CD14-positive monocyte (primary cell): ENCODE measurements around the gene FAM163B. TPM values are rescaled to one million over a fixed set of nuclear protein-coding genes. Genes with fewer than 3 reads are reported as not detected.

Experiments used
- DNase-seq, 3 donors: peaks; one replicate each; pipeline ENCODE4 v3.0.0-alpha.2; 2011 to 2022
- H2AFZ ChIP-seq: 2 replicates; pipeline ENCODE4 v1.6.0; 2012; ENCODE audit warnings: mild to moderate bottlenecking, low read depth, low read length, inconsistent platforms; ENCODE audit not compliant: insufficient read depth, poor library complexity, severe bottlenecking
- H3K27ac ChIP-seq, 2 donors: 1 replicate in 1 of 2; 2 replicates in 1 of 2; pipeline ENCODE4 v1.5.1; 2012 to 2013; ENCODE audit warnings: low read length in 2 of 2, control low read depth in 1 of 2, inconsistent platforms in 1 of 2, low read depth in 1 of 2, mild to moderate bottlenecking in 1 of 2
- H3K27me3 ChIP-seq, 2 donors: one replicate each; pipeline versions ENCODE4 v1.6.0 to v1.6.1; 2011 to 2013; ENCODE audit warnings: low read length in 2 of 2; ENCODE audit not compliant: control insufficient read depth in 2 of 2, insufficient read depth in 2 of 2
- H3K36me3 ChIP-seq, 2 donors: replicated peaks in 1 of 2; 1 replicate in 1 of 2; 2 replicates in 1 of 2; pipeline versions ENCODE4 v1.5.1 to v1.6.1; 2012 to 2013; ENCODE audit warnings: low read length in 2 of 2, control low read depth in 1 of 2, inconsistent platforms in 1 of 2, mild to moderate bottlenecking in 1 of 2; ENCODE audit not compliant: insufficient read depth in 2 of 2, control insufficient read depth in 1 of 2
- H3K4me1 ChIP-seq, 2 donors: 1 replicate in 1 of 2; 2 replicates in 1 of 2; pipeline versions ENCODE4 v1.5.1 to v1.6.1; 2012 to 2013; ENCODE audit warnings: low read length in 2 of 2, control low read depth in 1 of 2, inconsistent platforms in 1 of 2, mild to moderate bottlenecking in 1 of 2, moderate library complexity in 1 of 2; ENCODE audit not compliant: insufficient read depth in 2 of 2, control insufficient read depth in 1 of 2
- H3K4me2 ChIP-seq: replicated peaks from 2 replicates; pipeline ENCODE3; 2012; ENCODE audit warnings: low read length, moderate library complexity, mild to moderate bottlenecking; ENCODE audit not compliant: poor library complexity, severe bottlenecking; ENCODE audit errors: extremely low read depth
- H3K4me3 ChIP-seq, 3 experiments: fragments of 200-600 bp in 1 of 3; sonication (generic) in 1 of 3; replicated peaks in 1 of 3; 1 replicate in 2 of 3; 2 replicates in 1 of 3; pipeline ENCODE4 v1.5.1; 2011 to 2013; ENCODE audit warnings: low read length in 3 of 3, mild to moderate bottlenecking in 3 of 3, control low read depth in 2 of 3, low read depth in 2 of 3, inconsistent platforms in 1 of 3, moderate library complexity in 1 of 3
- H3K79me2 ChIP-seq: 2 replicates; pipeline ENCODE4 v1.6.0; 2012; ENCODE audit warnings: mild to moderate bottlenecking, control low read depth, inconsistent platforms, low read length, moderate library complexity; ENCODE audit not compliant: insufficient read depth
- H3K9ac ChIP-seq: 2 replicates; pipeline ENCODE4 v1.6.0; 2017; ENCODE audit warnings: low read length, mild to moderate bottlenecking; ENCODE audit not compliant: insufficient read depth, poor library complexity, severe bottlenecking
- H3K9me3 ChIP-seq, 2 donors: replicated peaks in 1 of 2; 1 replicate in 1 of 2; 2 replicates in 1 of 2; pipeline versions ENCODE4 v1.5.1 to v1.6.1; 2012 to 2013; ENCODE audit warnings: low read length in 2 of 2, control low read depth in 1 of 2; ENCODE audit not compliant: control insufficient read depth in 1 of 2, insufficient read depth in 1 of 2
- H4K20me1 ChIP-seq: 2 replicates; pipeline ENCODE4 v1.6.0; 2012; ENCODE audit warnings: mild to moderate bottlenecking, low read length, control low read depth, moderate library complexity; ENCODE audit not compliant: insufficient read depth
- H3K27ac Mint-ChIP-seq, 7 donors: one replicate each; pipeline ENCODE4 v1.8.0; 2020; ENCODE audit warnings: mild to moderate bottlenecking in 7 of 7, mixed read lengths in 7 of 7, moderate library complexity in 6 of 7, inconsistent platforms in 2 of 7
- H3K27me3 Mint-ChIP-seq, 3 donors: one replicate each; pipeline ENCODE4 v1.8.0; 2021 to 2022; ENCODE audit warnings: low read depth in 3 of 3, mild to moderate bottlenecking in 3 of 3, mixed read lengths in 3 of 3, moderate library complexity in 3 of 3, inconsistent platforms in 1 of 3
- H3K36me3 Mint-ChIP-seq, 2 donors: one replicate each; pipeline ENCODE4 v1.8.0; 2020; ENCODE audit warnings: mixed read lengths in 2 of 2, inconsistent platforms in 1 of 2, mild to moderate bottlenecking in 1 of 2
- H3K4me1 Mint-ChIP-seq: one replicate; pipeline ENCODE4 v1.8.0; 2020; ENCODE audit warnings: mild to moderate bottlenecking, mixed read lengths
- H3K4me3 Mint-ChIP-seq, 2 donors: one replicate each; pipeline ENCODE4 v1.8.0; 2020; ENCODE audit warnings: mild to moderate bottlenecking in 2 of 2, mixed read lengths in 2 of 2, moderate library complexity in 1 of 2
- H3K9me3 Mint-ChIP-seq, 7 donors: one replicate each; pipeline ENCODE4 v1.8.0; 2020 to 2022; ENCODE audit warnings: mixed read lengths in 7 of 7, mild to moderate bottlenecking in 6 of 7, moderate library complexity in 6 of 7, inconsistent platforms in 2 of 7
- WGBS: methylation state at CpG from one replicate; pipeline ENCODE4 v1.1.5; 2013; ENCODE audit warnings: missing lambda C conversion rate; ENCODE audit not compliant: insufficient coverage; 5-methylcytosine and 5-hydroxymethylcytosine counted together
- intact Hi-C, 2 donors: fragments of 100-400 bp; cut with micrococcal nuclease; formaldehyde crosslinking; loops; one replicate each; pipeline versions ENCODE4 v1.15.0 to v1.15.1; 2023
- polyA plus RNA-seq, 3 donors: library from polyadenylated mRNA; depleted of rRNA in 1 of 3; unstranded in 2 of 3; stranded (reverse) in 1 of 3; fragments of 300-500 nt in 2 of 3; fragments of >200 nt in 1 of 3; fragmentation: Illumina TruSeq in 2 of 3; gene quantifications; 1 replicate in 2 of 3; 2 replicates in 1 of 3; pipeline ENCODE4 v1.2.3, GENCODE V29; 2012 to 2021
- TF ChIP-seq, protein P1 (sequence below): fragments of 200-600 bp; IDR thresholded peaks from one replicate; pipeline ENCODE4 v1.8.0; 2022; ENCODE audit warnings: antibody characterized with exemption, mild to moderate bottlenecking

The FAM163B gene
- polyA plus RNA-seq, 3 donors = not detected

DNA sequence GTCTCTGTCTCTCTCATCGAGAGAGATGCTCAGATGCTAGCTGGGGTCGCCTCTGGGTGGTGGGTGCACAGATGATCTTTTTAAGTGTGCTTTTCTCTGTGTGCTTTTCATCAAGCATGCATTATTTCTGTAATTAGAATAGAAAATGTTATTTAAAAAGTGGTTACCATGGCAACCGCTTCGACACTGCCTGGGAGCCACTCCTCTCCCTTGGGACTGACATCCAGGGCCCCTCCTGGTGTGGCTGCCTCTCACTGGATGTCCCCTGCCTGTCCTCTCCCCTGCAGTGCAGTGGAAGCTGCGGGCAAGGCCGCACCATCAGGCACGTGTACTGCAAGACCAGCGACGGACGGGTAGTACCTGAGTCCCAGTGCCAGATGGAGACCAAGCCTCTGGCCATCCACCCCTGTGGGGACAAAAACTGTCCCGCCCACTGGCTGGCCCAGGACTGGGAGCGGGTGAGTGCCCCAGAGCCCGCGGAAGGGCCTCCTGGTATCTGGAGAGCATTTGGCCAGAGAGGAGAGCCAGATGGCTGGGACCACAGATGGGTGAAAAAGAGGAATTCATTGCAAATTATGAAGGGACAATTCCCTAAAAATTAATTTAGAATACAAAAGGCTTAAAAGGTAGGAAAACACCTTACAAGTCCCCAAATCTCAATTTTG is 39.9 kb downstream of the FAM163B start:
- no peak overlapping the region for H2AFZ ChIP-seq
- H3K9ac ChIP-seq = no peak overlapping the region
- H3K4me1 Mint-ChIP-seq = no peaks in the 10 kb centered on the region
- TF ChIP-seq, protein P1, sequence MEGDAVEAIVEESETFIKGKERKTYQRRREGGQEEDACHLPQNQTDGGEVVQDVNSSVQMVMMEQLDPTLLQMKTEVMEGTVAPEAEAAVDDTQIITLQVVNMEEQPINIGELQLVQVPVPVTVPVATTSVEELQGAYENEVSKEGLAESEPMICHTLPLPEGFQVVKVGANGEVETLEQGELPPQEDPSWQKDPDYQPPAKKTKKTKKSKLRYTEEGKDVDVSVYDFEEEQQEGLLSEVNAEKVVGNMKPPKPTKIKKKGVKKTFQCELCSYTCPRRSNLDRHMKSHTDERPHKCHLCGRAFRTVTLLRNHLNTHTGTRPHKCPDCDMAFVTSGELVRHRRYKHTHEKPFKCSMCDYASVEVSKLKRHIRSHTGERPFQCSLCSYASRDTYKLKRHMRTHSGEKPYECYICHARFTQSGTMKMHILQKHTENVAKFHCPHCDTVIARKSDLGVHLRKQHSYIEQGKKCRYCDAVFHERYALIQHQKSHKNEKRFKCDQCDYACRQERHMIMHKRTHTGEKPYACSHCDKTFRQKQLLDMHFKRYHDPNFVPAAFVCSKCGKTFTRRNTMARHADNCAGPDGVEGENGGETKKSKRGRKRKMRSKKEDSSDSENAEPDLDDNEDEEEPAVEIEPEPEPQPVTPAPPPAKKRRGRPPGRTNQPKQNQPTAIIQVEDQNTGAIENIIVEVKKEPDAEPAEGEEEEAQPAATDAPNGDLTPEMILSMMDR = no peak
- no peak overlapping the region for H3K4me3 Mint-ChIP-seq
- no peak overlapping the region for H3K4me3 ChIP-seq
- intact Hi-C loops = no loop called here
- H3K36me3 Mint-ChIP-seq = no peaks in the 10 kb centered on the region
- WGBS = 92% methylated on average over 9 of the region's 14 CpGs
- no peak for DNase-seq
- no peaks in the 10 kb centered on the region for H3K79me2 ChIP-seq
- no peak overlapping the region for H3K4me2 ChIP-seq
- H3K9me3 ChIP-seq = no peaks in the 10 kb centered on the region
- no peaks in the 10 kb centered on the region for H4K20me1 ChIP-seq
- no peaks in the 10 kb centered on the region for H3K36me3 ChIP-seq
- no peak overlapping the region for H3K27ac ChIP-seq
- no peaks in the 10 kb centered on the region for H3K9me3 Mint-ChIP-seq
- H3K27me3 Mint-ChIP-seq = peaks cover under 1 to 11% (median 4%) of the 10 kb centered on the region in 3 donors
- H3K4me1 ChIP-seq = no peaks in the 10 kb centered on the region
- no peaks in the 10 kb centered on the region for H3K27me3 ChIP-seq
- no peak overlapping the region for H3K27ac Mint-ChIP-seq

DNA sequence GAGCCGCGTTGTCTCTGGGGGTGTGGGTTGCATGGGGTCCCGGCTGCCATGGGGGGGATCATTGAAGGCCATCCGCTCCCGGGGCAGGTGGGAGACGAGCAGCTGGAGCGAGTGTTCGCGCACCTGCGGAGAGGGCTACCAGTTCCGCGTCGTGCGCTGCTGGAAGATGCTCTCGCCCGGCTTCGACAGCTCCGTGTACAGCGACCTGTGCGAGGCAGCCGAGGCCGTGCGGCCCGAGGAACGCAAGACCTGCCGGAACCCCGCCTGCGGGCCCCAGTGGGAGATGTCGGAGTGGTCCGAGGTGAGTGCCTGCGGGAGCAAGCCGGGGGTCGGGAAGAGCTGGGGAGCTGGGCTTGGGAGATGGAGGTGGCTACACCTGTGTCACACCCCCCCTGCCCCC is 41.0 kb downstream of the FAM163B start:
- no peak for DNase-seq
- Histone ChIP-seq H3K36me3 (no peaks in the 10 kb centered on the region), H3K4me1 (no peaks in the 10 kb centered on the region), H3K4me2 (no peak overlapping the region), H3K79me2 (no peaks in the 10 kb centered on the region), H3K27ac (no peak overlapping the region), H4K20me1 (no peaks in the 10 kb centered on the region), H3K9me3 (no peaks in the 10 kb centered on the region), H3K4me3 (no peak overlapping the region), H3K9ac (no peak overlapping the region), H2AFZ (no peak overlapping the region), H3K27me3 (no peaks in the 10 kb centered on the region)
- Mint-ChIP-seq H3K36me3 (no peaks in the 10 kb centered on the region), H3K4me1 (no peaks in the 10 kb centered on the region), H3K4me3 (no peak overlapping the region), H3K27ac (no peak overlapping the region), H3K9me3 (no peaks in the 10 kb centered on the region), H3K27me3 (peaks cover 5 to 15% (median 7%) of the 10 kb centered on the region in 3 donors)
- 95% methylated on average over 24 of the region's 33 CpGs for WGBS
- TF ChIP-seq, protein P1 = no peak
- intact Hi-C loops = no loop called here
